Mucosa of descending colon (tissue), 3 donors: ENCODE results near the gene PRF1. TPM values are rescaled to one million over a fixed set of nuclear protein-coding genes. Genes with fewer than 3 reads are reported as not detected.
"Not testable (repeated sequence)": the region's sequence is repeated elsewhere in the genome, so short reads cannot be mapped to it uniquely, and the experiment has no call there.

Experiments used
- ATAC-seq: fragments of 200-7000 bp; cut with Tn5 transposase; one replicate; pipeline ENCODE4 v1.9.1; 2020; ENCODE audit warnings: mild to moderate bottlenecking, moderate library complexity
- DNase-seq, 3 donors: peaks; one replicate each; pipeline ENCODE4 v3.0.0-alpha.2; 2020
- H3K36me3 ChIP-seq: fragments of 200-600 bp; one replicate; pipeline ENCODE4 v1.8.0; 2021; ENCODE audit warnings: low read depth, mild to moderate bottlenecking
- H3K4me1 ChIP-seq: fragments of 200-600 bp; one replicate; pipeline ENCODE4 v1.8.0; 2021; ENCODE audit warnings: low read depth, mild to moderate bottlenecking
- H3K4me3 ChIP-seq: fragments of 200-600 bp; one replicate; pipeline ENCODE4 v1.8.0; 2021; ENCODE audit warnings: mild to moderate bottlenecking
- H3K9me3 ChIP-seq: fragments of 200-600 bp; one replicate; pipeline ENCODE4 v1.8.0; 2021; ENCODE audit warnings: mild to moderate bottlenecking
- intact Hi-C, 2 donors: fragments of 100-400 bp; cut with DNase I in 1 of 2; cut with micrococcal nuclease in 1 of 2; formaldehyde crosslinking; loops; one replicate each; pipeline versions ENCODE4 v1.11.0 to v1.11.1; 2022; cut with DNase I, micrococcal nuclease
- total RNA-seq, 3 donors: library from RNA; stranded (reverse); fragmentation: NEBNext Ultra II Directional in 2 of 3; extraction: Animal tissue kit (Norgen Biotek cat#: 25700) in 2 of 3; gene quantifications; one replicate each; pipeline versions ENCODE4 v1.2.1 to v1.2.4, GENCODE V29; 2021 to 2023
- TF ChIP-seq, protein P1 (sequence below): fragments of 200-600 bp; IDR thresholded peaks from one replicate; pipeline ENCODE4 v1.8.0; 2022; ENCODE audit warnings: antibody characterized with exemption, mild to moderate bottlenecking
- donor health status: DM: no; HTN: no; CAD: no; lungs with moderate emphysema.
- donor health status: DM: no; HTN: no; CAD: no.
- donor health status: DM: no; HTN: yes; CAD: no.

The PRF1 gene
- total RNA-seq, 3 donors from 2014 or later = 2.5 to 3.7 (median 3.0) TPM

DNA sequence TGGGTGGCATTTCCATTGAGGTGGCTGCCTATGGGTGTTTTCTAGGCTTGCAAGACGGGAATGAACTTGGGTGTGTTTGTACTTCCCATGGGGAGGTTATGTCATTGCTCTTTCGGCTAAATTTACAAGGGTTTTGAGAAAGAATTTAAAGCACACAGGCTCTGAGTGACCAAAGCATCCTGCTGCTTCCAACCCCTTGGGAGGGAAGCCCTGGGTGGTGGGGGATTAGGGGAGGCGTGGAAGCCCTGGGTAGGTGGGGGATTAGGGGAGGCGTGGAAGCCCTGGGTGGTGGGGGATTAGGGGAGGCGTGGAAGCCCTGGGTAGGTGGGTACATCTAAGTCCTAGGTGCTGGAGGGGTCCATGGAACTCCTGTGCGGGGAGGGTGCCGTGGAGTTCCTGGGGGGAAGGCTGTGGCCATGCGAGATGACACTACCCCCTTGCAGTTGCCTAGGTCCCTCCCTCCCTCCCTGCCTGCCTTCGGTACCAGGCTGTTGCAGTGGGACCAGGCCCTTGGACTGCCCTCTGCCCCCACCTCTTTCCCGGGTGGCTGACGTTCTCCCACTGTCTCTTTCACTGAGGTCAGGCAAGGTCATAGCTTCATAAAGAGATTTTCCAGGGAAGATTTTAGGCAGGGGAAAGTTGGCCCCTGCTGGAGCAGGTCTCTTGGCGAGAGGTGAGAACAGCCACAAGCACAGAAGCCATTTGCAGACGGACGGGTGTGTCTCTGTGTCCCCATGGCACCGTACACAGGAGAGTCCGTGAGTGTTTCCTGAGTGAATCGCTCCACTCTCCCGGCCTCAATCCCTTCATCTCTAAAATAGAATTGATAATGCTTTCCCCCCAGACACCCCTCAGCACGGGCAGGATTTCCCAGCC lies 19.5 kb downstream of the PRF1 start:
- TF ChIP-seq, protein P1, sequence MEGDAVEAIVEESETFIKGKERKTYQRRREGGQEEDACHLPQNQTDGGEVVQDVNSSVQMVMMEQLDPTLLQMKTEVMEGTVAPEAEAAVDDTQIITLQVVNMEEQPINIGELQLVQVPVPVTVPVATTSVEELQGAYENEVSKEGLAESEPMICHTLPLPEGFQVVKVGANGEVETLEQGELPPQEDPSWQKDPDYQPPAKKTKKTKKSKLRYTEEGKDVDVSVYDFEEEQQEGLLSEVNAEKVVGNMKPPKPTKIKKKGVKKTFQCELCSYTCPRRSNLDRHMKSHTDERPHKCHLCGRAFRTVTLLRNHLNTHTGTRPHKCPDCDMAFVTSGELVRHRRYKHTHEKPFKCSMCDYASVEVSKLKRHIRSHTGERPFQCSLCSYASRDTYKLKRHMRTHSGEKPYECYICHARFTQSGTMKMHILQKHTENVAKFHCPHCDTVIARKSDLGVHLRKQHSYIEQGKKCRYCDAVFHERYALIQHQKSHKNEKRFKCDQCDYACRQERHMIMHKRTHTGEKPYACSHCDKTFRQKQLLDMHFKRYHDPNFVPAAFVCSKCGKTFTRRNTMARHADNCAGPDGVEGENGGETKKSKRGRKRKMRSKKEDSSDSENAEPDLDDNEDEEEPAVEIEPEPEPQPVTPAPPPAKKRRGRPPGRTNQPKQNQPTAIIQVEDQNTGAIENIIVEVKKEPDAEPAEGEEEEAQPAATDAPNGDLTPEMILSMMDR = no peak
- Histone ChIP-seq H3K9me3 (no peaks in the 10 kb centered on the region), H3K4me3 (no peak overlapping the region), H3K36me3 (no peaks in the 10 kb centered on the region), H3K4me1 (no peaks in the 10 kb centered on the region)
- intact Hi-C loops = no loop called here
- DNase-seq (no peak), ATAC-seq (no peak)

DNA sequence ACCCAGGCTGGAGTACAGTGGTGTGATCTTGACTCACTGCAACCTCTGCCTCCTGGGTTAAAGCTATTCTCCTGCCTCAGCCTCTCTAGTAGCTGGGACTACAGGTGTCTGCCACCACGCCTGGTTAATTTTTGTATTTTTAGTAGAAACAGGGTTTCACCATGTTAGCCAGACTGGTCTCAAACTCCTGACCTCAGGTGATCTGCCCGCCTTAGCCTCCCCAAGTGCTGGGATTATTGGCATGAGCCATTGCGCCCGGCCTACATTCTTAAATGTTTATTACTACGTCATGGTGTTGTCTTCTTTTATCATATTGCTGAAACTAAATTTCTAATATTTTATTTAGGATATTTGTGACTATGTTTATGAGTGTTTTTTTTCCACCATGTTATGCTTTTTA lies 21.4 kb downstream of the PRF1 start:
- H3K9me3 ChIP-seq, H3K4me1 ChIP-seq, DNase-seq, H3K4me3 ChIP-seq, intact Hi-C loops, ATAC-seq, H3K36me3 ChIP-seq: not testable (repeated sequence)

DNA sequence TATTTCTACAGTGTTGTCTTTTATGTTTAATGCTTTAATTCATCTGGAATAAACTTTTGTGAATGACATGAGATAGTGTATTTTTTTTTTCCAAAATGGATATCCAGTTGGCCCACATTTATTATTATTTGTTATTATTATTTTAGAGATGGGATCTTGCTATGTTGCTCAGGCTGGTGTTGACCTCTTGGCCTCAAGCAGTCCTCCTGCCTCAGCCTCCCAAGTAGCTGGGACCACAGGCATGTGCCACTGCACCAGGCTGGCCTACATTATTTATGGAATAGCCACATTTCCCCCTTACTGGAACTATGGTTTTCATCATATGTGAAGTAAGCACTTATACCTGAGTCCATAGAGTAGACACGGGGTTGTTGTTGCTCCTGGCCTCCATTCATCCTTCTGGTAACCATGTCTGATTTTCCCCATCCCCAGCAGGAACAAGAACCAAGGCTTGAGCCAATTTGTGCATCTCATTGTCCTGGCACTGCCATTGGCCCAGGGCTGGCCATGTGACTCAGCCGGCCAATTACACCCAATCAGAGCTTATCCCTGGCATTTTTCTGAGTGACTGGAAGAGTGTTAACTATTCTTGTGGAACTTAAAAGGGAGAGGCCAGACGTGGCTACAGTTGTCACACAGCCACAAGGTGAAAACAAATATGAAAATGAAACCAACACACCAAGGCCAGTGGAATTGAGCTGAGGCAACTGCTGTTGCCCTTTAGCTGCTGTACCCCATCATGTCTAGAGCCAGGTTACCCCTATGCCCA lies 23.1 kb downstream of the PRF1 start:
- intact Hi-C loops = no loop called here

DNA sequence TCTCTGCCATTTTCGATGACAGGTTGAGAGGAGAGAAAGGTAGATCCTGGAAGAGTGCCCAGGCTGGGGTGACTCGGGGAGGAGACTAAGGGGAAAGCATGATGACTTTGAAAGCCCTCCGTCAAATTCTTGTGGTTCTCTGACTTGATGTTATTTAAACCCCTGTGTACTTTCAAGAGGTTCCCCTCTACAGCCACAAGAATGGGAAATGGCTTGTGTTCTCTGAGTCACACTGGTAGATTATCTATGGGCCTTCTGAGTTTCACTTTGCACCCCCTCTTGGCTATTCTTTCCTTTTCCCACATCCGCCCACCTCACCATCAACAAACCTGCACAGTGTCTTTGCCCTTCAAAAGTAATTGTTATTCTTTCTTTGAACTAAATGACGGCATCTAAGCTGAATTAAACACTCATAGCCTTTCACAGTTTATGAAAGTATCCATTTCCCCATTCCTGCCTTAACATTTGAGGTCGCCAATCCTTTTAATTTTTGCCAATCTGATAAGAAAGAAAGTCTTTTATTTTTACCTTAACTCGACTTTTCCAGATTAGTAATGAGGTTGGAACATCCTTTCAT lies 24.1 kb downstream of the PRF1 start:
- DNase-seq (peak in 1 of 3 donors; percentile 45), ATAC-seq (peak; percentile 76)
- intact Hi-C loops = no loop called here
- Histone ChIP-seq H3K4me3 (no peak overlapping the region), H3K9me3 (no peaks in the 10 kb centered on the region), H3K4me1 (peaks cover 6% of the 10 kb centered on the region), H3K36me3 (no peaks in the 10 kb centered on the region)
- TF ChIP-seq, protein P1 = no peak

More for the DNA sequence above, 23.1 kb downstream of the PRF1 start:
- ATAC-seq (peak; percentile 26), DNase-seq (no peak)
- H3K9me3 ChIP-seq = no peaks in the 10 kb centered on the region
- no peaks in the 10 kb centered on the region for H3K36me3 ChIP-seq
- H3K4me3 ChIP-seq = no peak overlapping the region
- TF ChIP-seq, protein P1 = no peak
- peaks cover 6% of the 10 kb centered on the region for H3K4me1 ChIP-seq

DNA sequence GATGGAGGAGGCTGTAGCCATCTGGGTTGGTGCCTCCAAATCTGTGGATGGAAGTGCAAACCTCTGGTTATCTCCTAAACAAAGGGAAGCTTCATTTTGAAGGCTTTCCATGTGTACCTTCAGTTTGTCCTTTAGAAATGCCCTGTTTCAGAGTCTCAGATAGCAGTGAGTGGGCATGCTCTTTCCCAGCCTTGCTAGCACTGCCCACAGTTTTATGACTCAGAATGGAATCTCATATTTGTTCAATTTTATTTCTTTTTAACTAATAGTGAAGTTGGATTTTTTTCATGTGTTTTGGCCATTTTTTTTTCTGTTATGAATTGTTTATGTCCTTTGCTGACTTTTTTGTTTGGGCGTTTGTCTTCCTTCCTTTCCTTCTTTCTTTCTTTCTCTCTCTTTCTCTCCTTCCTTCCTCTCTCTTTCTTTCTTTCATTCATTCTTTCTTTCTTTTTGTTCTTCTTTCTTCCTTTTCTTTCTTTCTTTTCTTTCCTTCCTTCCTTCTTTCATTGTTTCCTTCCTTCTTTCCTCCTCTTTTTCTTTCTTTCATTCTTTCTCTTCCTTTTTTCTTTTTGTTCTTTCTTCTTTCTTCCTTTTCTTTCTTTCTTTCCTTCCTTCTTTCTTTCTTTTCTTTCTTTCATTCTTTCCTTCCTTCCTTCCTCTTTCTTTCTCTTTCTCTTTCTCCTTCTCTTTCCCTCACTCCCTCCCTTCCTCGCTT lies 25.6 kb downstream of the PRF1 start:
- Histone ChIP-seq H3K36me3 (no peaks in the 10 kb centered on the region), H3K4me3 (no peak overlapping the region), H3K9me3 (no peaks in the 10 kb centered on the region), H3K4me1 (peaks cover 6% of the 10 kb centered on the region)
- TF ChIP-seq, protein P1 = no peak
- intact Hi-C loops = no loop called here
- DNase-seq (no peak), ATAC-seq (no peak)
